KMS-11 (cell line): Measurements from ENCODE around the gene IER5L.

ENCODE experiments used
- H2AFZ ChIP-seq: fragments of 200-600 bp; sonication (generic); 2 replicates; pipeline ENCODE4 v1.6.1; 2016; ENCODE audit warnings: antibody characterized with exemption, mixed run types, low read depth
- H3K27ac ChIP-seq: fragments of 200-600 bp; sonication (generic); 2 replicates; pipeline ENCODE4 v1.6.1; 2016; ENCODE audit warnings: mild to moderate bottlenecking, mixed run types
- H3K27me3 ChIP-seq: fragments of 200-600 bp; sonication (generic); 2 replicates; pipeline ENCODE4 v1.6.1; 2017; ENCODE audit warnings: mild to moderate bottlenecking, low read depth, mixed run types, moderate library complexity; ENCODE audit not compliant: insufficient read depth
- H3K36me3 ChIP-seq: fragments of 200-600 bp; sonication (generic); 2 replicates; pipeline ENCODE4 v1.6.1; 2017; ENCODE audit warnings: mild to moderate bottlenecking, mixed run types; ENCODE audit not compliant: insufficient read depth
- H3K4me1 ChIP-seq: fragments of 200-600 bp; sonication (generic); 2 replicates; pipeline ENCODE4 v1.6.1; 2016; ENCODE audit warnings: mild to moderate bottlenecking, low read depth, mixed run types; ENCODE audit not compliant: poor library complexity, severe bottlenecking
- H3K4me2 ChIP-seq: fragments of 200-600 bp; sonication (generic); 2 replicates; pipeline ENCODE4 v1.7.0; 2016; ENCODE audit warnings: mild to moderate bottlenecking, mixed run types
- H3K4me3 ChIP-seq: fragments of 200-600 bp; sonication (generic); IDR thresholded peaks from 2 replicates; pipeline ENCODE4 v1.6.1; 2017; ENCODE audit warnings: low read depth, low read length, mixed read lengths; ENCODE audit not compliant: insufficient read depth
- H3K79me2 ChIP-seq: fragments of 200-600 bp; sonication (generic); 2 replicates; pipeline ENCODE4 v1.6.1; 2016; ENCODE audit warnings: low read depth, mixed run types; ENCODE audit not compliant: insufficient read depth
- H3K9ac ChIP-seq: fragments of 200-600 bp; sonication (generic); 2 replicates; pipeline ENCODE4 v1.6.1; 2016; ENCODE audit warnings: mild to moderate bottlenecking, mixed run types
- H4K20me1 ChIP-seq: fragments of 200-600 bp; sonication (generic); 2 replicates; pipeline ENCODE4 v1.6.1; 2016; ENCODE audit warnings: mild to moderate bottlenecking, mixed run types; ENCODE audit not compliant: insufficient read depth
- TF ChIP-seq, protein P1 (sequence below): fragments of 200-600 bp; sonication (generic); conservative IDR thresholded peaks from 2 replicates; pipeline ENCODE4 v1.6.1; 2017; ENCODE audit warnings: low read depth, mild to moderate bottlenecking, antibody characterized with exemption, low read length, moderate library complexity, mixed read lengths

The IER5L gene

GRCh38 chr9:129162497-129163197, 15.4 kb downstream of the IER5L start:
- Histone ChIP-seq H3K36me3 (no peaks in the 10 kb centered on the region), H3K9ac (no peak overlapping the region), H3K27me3 (no peaks in the 10 kb centered on the region), H4K20me1 (no peaks in the 10 kb centered on the region), H3K4me1 (peaks cover under 1% of the 10 kb centered on the region), H2AFZ (no peak overlapping the region), H3K27ac (no peak overlapping the region), H3K79me2 (no peaks in the 10 kb centered on the region), H3K4me2 (no peak overlapping the region), H3K4me3 (no peak overlapping the region)
- TF ChIP-seq, protein P1, sequence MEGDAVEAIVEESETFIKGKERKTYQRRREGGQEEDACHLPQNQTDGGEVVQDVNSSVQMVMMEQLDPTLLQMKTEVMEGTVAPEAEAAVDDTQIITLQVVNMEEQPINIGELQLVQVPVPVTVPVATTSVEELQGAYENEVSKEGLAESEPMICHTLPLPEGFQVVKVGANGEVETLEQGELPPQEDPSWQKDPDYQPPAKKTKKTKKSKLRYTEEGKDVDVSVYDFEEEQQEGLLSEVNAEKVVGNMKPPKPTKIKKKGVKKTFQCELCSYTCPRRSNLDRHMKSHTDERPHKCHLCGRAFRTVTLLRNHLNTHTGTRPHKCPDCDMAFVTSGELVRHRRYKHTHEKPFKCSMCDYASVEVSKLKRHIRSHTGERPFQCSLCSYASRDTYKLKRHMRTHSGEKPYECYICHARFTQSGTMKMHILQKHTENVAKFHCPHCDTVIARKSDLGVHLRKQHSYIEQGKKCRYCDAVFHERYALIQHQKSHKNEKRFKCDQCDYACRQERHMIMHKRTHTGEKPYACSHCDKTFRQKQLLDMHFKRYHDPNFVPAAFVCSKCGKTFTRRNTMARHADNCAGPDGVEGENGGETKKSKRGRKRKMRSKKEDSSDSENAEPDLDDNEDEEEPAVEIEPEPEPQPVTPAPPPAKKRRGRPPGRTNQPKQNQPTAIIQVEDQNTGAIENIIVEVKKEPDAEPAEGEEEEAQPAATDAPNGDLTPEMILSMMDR = no peak

DNA sequence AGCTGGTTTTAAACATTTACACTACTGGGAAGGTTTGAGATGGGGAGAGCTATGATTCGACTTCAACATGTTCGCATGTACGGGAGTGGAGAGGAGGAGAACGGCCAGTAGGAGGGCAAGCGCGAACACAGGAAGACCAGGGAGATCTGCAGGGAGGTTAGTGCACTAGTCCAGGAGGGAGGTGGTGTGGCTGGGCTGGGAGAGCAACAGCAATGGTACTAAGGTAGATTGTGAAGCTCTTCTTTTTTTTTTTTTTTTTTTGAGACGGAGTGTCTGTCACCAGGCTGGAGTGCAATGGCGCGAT, 16.6 kb downstream of the IER5L start:
- no peak overlapping the region for H3K9ac ChIP-seq
- no peaks in the 10 kb centered on the region for H3K36me3 ChIP-seq
- no peaks in the 10 kb centered on the region for H3K4me1 ChIP-seq

GRCh38 chr9:129160712-129161533, 17.1 kb downstream of the IER5L start:
- Histone ChIP-seq H3K27me3 (no peaks in the 10 kb centered on the region), H3K27ac (no peak overlapping the region), H3K4me2 (no peak overlapping the region), H3K36me3 (no peaks in the 10 kb centered on the region), H4K20me1 (no peaks in the 10 kb centered on the region), H3K79me2 (no peaks in the 10 kb centered on the region), H2AFZ (no peak overlapping the region), H3K9ac (no peak overlapping the region), H3K4me3 (no peak overlapping the region), H3K4me1 (no peaks in the 10 kb centered on the region)
- TF ChIP-seq, protein P1 = no peak

More for the DNA sequence above, 16.6 kb downstream of the IER5L start:
- Histone ChIP-seq H3K79me2 (no peaks in the 10 kb centered on the region), H3K4me2 (no peak overlapping the region), H4K20me1 (no peaks in the 10 kb centered on the region), H3K4me3 (no peak overlapping the region), H3K27me3 (no peaks in the 10 kb centered on the region), H2AFZ (no peak overlapping the region), H3K27ac (no peak overlapping the region)
- TF ChIP-seq, protein P1 = no peak

DNA sequence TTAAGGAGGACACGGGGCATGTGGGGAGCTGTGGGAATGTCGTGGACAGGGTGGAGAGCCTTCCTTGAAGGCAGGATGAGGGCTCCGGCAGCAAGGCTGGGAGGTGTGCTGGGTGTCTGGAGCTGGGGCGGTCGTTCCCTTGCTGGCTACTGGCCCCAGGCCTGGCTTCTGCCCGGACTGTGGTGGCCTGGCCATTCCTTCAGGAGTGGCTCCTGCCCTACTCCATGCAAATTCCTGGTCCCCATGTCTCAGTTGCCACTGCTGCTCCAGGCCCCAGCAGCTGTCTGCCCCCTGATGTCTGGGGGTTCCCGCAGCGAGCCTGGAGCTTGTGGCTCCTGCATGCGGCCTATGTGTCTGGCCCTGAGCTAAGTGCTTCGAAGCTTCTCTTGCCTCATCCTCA, 21.9 kb downstream of the IER5L start:
- Histone ChIP-seq H3K79me2 (no peaks in the 10 kb centered on the region), H3K36me3 (no peaks in the 10 kb centered on the region), H3K27me3 (no peaks in the 10 kb centered on the region), H4K20me1 (no peaks in the 10 kb centered on the region), H3K4me2 (no peak overlapping the region), H3K4me3 (no peak overlapping the region), H3K4me1 (no peaks in the 10 kb centered on the region), H3K27ac (no peak overlapping the region), H2AFZ (no peak overlapping the region), H3K9ac (no peak overlapping the region)
- TF ChIP-seq, protein P1 = no peak
